ENCODE results near the gene NTN1. TPM values are rescaled to one million over a fixed set of nuclear protein-coding genes. Genes with fewer than 3 reads are reported as not detected.

The NTN1 gene
- total RNA-seq, 2 donors from 2014 or later, result 3.6 to 4.0 TPM

GRCh38 chr17:9062399-9062902, 41.1 kb downstream of the NTN1 start:
- H3K4me1 ChIP-seq, result peaks cover 6% of the 10 kb centered on the region
- H3K36me3 ChIP-seq (replicated peaks in 1 of 2; ENCODE audit: insufficient read depth in 1 of 2, low read depth in 2 of 2), result no peaks in the 10 kb centered on the region
- TF ChIP-seq POLR2A (IDR thresholded peaks at IDR 0.05) (no peak), CTCF (IDR thresholded peaks at IDR 0.05) (no peak)
- ATAC-seq (no peak), DNase-seq (no peak)
- no peak overlapping the region for H3K4me3 ChIP-seq
- WGBS, 2 donors, result 68 to 83% methylated on average over 9 of the region's 9 CpGs
- no peak overlapping the region for H3K27ac ChIP-seq
- H3K27me3 ChIP-seq, result no peaks in the 10 kb centered on the region
- intact Hi-C loops (cut with DNase I), result no loop called here
- no peaks in the 10 kb centered on the region for H3K9me3 ChIP-seq

GRCh38 chr17:9064311-9064834, 43.1 kb downstream of the NTN1 start:
- Histone ChIP-seq H3K4me3 (no peak overlapping the region), H3K9me3 (no peaks in the 10 kb centered on the region), H3K4me1 (peaks cover 6% of the 10 kb centered on the region), H3K27me3 (no peaks in the 10 kb centered on the region), H3K27ac (no peak overlapping the region), H3K36me3 (replicated peaks in 1 of 2; ENCODE audit: insufficient read depth in 1 of 2, low read depth in 2 of 2) (no peaks in the 10 kb centered on the region)
- intact Hi-C loops (cut with DNase I), result no loop called here
- no peak for ATAC-seq
- no peak for DNase-seq
- TF ChIP-seq CTCF (IDR thresholded peaks at IDR 0.05) (no peak), POLR2A (IDR thresholded peaks at IDR 0.05) (no peak)
- 86 to 89% methylated on average over 6 of the region's 6 CpGs for WGBS, 2 donors

GRCh38 chr17:9071016-9071415, 49.7 kb downstream of the NTN1 start:
- no peak overlapping the region for H3K4me3 ChIP-seq
- WGBS, 2 donors, result 82 to 85% methylated on average over 10 of the region's 10 CpGs
- ATAC-seq (no peak), DNase-seq (no peak)
- no peaks in the 10 kb centered on the region for H3K27me3 ChIP-seq
- H3K36me3 ChIP-seq (replicated peaks in 1 of 2; ENCODE audit: insufficient read depth in 1 of 2, low read depth in 2 of 2), result no peaks in the 10 kb centered on the region
- H3K27ac ChIP-seq, result no peak overlapping the region
- no peaks in the 10 kb centered on the region for H3K9me3 ChIP-seq
- TF ChIP-seq CTCF (IDR thresholded peaks at IDR 0.05) (no peak), POLR2A (IDR thresholded peaks at IDR 0.05) (no peak)
- peaks cover 8% of the 10 kb centered on the region for H3K4me1 ChIP-seq
- intact Hi-C loops (cut with DNase I), result no loop called here

GRCh38 chr17:9071811-9072498, 50.6 kb downstream of the NTN1 start:
- Histone ChIP-seq H3K4me3 (no peak overlapping the region), H3K4me1 (peaks cover 8% of the 10 kb centered on the region), H3K9me3 (no peaks in the 10 kb centered on the region), H3K27ac (peak overlapping the region in 3 of 4 donors; percentile 51 to 60 (median 53)), H3K27me3 (no peaks in the 10 kb centered on the region), H3K36me3 (replicated peaks in 1 of 2; ENCODE audit: insufficient read depth in 1 of 2, low read depth in 2 of 2) (no peaks in the 10 kb centered on the region)
- DNase-seq, result no peak
- WGBS, 2 donors, result 70% methylated on average over 9 to 12 of the region's 12 CpGs
- intact Hi-C loops (cut with DNase I), result no loop called here
- no peak for TF ChIP-seq CTCF (IDR thresholded peaks at IDR 0.05)
- TF ChIP-seq POLR2A (IDR thresholded peaks at IDR 0.05), result no peak
- ATAC-seq, result no peak
